ENCODE data around the gene SRP19.

DNA sequence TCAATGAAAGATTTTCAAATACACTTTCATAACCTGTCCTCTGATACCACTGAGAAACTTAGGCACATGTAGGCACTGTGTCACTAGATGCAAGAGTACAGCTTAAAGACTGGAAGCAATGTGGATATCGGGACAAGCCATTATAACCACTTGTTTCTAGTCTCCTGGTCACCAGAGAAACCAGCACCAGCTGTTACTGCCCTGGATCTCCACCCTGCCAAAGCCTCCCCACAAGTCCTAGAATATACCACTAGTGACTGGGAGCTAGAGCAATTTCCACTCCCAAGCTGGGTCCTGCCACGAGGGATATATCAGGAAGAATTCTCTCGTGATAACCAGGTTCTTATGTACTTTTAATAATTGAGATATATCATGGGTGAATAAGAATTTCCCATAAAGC, 41.5 kb downstream of the SRP19 start:
- TF ChIP-seq, protein P1, sequence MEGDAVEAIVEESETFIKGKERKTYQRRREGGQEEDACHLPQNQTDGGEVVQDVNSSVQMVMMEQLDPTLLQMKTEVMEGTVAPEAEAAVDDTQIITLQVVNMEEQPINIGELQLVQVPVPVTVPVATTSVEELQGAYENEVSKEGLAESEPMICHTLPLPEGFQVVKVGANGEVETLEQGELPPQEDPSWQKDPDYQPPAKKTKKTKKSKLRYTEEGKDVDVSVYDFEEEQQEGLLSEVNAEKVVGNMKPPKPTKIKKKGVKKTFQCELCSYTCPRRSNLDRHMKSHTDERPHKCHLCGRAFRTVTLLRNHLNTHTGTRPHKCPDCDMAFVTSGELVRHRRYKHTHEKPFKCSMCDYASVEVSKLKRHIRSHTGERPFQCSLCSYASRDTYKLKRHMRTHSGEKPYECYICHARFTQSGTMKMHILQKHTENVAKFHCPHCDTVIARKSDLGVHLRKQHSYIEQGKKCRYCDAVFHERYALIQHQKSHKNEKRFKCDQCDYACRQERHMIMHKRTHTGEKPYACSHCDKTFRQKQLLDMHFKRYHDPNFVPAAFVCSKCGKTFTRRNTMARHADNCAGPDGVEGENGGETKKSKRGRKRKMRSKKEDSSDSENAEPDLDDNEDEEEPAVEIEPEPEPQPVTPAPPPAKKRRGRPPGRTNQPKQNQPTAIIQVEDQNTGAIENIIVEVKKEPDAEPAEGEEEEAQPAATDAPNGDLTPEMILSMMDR (IDR thresholded peaks at IDR 0.05): no peak
- TF ChIP-seq POLR2A (IDR thresholded peaks at IDR 0.05): no peak

All from uterus (tissue), 2 donors.